Stromal cell of bone marrow (primary cell): ENCODE data around the gene BTC.
"Not testable (repeated sequence)": the region's sequence is repeated elsewhere in the genome, so short reads cannot be mapped to it uniquely, and the experiment has no call there.

ENCODE experiments used
- DNase-seq: peaks from one replicate; pipeline ENCODE4 v3.0.0-alpha.2; 2012; ENCODE audit warnings: low read depth

Gene BTC

GRCh38 chr4:74757136-74757535 lies 37.2 kb downstream of the BTC start:
- no peak for DNase-seq

GRCh38 chr4:74755486-74755885 lies 38.8 kb downstream of the BTC start:
- DNase-seq = peak; percentile 28

GRCh38 chr4:74754218-74754617 lies 40.1 kb downstream of the BTC start:
- no peak for DNase-seq

- DNase-seq = no peak
Observed at GRCh38 chr4:74752798-74753197, 41.5 kb downstream of the BTC start.

- DNase-seq = no peak
Observed at GRCh38 chr4:74751856-74752255, 42.5 kb downstream of the BTC start.

GRCh38 chr4:74751247-74751646 lies 43.1 kb downstream of the BTC start:
- no peak for DNase-seq

- DNase-seq = no peak
Observed at GRCh38 chr4:74742185-74742584, 52.1 kb downstream of the BTC start.

- peak; percentile 6 for DNase-seq
Observed at GRCh38 chr4:74738464-74739143, 55.7 kb downstream of the BTC start.

GRCh38 chr4:74734995-74735394 lies 59.3 kb downstream of the BTC start:
- DNase-seq = no peak

- DNase-seq = no peak
Observed at GRCh38 chr4:74733756-74734155, 60.6 kb downstream of the BTC start.

GRCh38 chr4:74724979-74725378 lies 69.3 kb downstream of the BTC start:
- no peak for DNase-seq

- no peak for DNase-seq
Observed at GRCh38 chr4:74716436-74716765, 77.9 kb downstream of the BTC start.

GRCh38 chr4:74715706-74716435 lies 78.5 kb downstream of the BTC start:
- DNase-seq = no peak

GRCh38 chr4:74714611-74715130 lies 79.7 kb downstream of the BTC start:
- no peak for DNase-seq

- not testable (repeated sequence) for DNase-seq
Observed at GRCh38 chr4:74708135-74708534, 86.2 kb downstream of the BTC start.
